HCT116 (cell line): Measurements from ENCODE around the gene RASAL2. TPM values are rescaled to one million over a fixed set of nuclear protein-coding genes. Genes with fewer than 3 reads are reported as not detected.

Experiments
- ATAC-seq: fragments of 200-7000 bp; cut with Tn5 transposase; 2 replicates; pipeline ENCODE4 v1.9.1; 2020; ENCODE audit warnings: mild to moderate bottlenecking, moderate library complexity
- BruUV-seq: library from RNA; stranded (reverse); fragments of 400-500 nt; replicated peaks from 2 replicates; lab custom pipeline; 2021; lab: Mats Ljungman, UMichigan
- CTCF ChIA-PET: fragments of 300-600 bp; sonication (Branson Sonifier 250); formaldehyde crosslinking; loops from one replicate; lab custom pipeline; 2021; ENCODE audit warnings: antibody characterized with exemption; lab: Charles Lee
- POLR2A ChIA-PET: fragments of 300-600, 350-600 bp; sonication (Branson Sonifier 250); formaldehyde crosslinking; loops from one replicate; lab custom pipeline; 2021; ENCODE audit warnings: antibody characterized with exemption; lab: Charles Lee
- RAD21 ChIA-PET, 2 experiments: fragments of 300-600 bp; sonication (Branson Sonifier 250); formaldehyde crosslinking; loops; one replicate each; lab custom pipeline; 2023; ENCODE audit warnings: low total read pairs in 2 of 2; ENCODE audit not compliant: uncharacterized antibody in 2 of 2, unreplicated experiment in 2 of 2, low non-redundant PET in 1 of 2; lab: Charles Lee
- DNase-seq: peaks from one replicate; pipeline ENCODE4 v3.0.0-alpha.2; 2010; ENCODE audit warnings: low read depth, low spot score
- H2AFZ ChIP-seq: fragments of 200-600 bp; shearing (Covaris generic), sonication (generic); 2 replicates; pipeline ENCODE4 v1.6.1; 2017; ENCODE audit warnings: low read depth, mixed run types, mixed read lengths, antibody characterized with exemption, low read length; ENCODE audit not compliant: poor library complexity, severe bottlenecking
- H3K27ac ChIP-seq: 2 replicates; pipeline ENCODE4 v1.5.1; 2012; ENCODE audit warnings: low read depth, low read length
- H3K27me3 ChIP-seq: fragments of 200-600 bp; sonication (generic); 2 replicates; pipeline ENCODE4 v1.6.1; 2016; ENCODE audit warnings: mixed run types, low read length, mixed read lengths; ENCODE audit not compliant: insufficient read depth
- H3K36me3 ChIP-seq, 2 experiments: fragments of 200-500 bp in 1 of 2; fragments of 200-600 bp in 1 of 2; sonication (Bioruptor generic) in 1 of 2; sonication (generic) in 1 of 2; 2 replicates each; pipeline versions ENCODE4 v1.5.1 to v1.6.1; 2014 to 2016; ENCODE audit warnings: low read length in 2 of 2, inconsistent platforms in 1 of 2, mixed read lengths in 1 of 2, mixed run types in 1 of 2; ENCODE audit not compliant: insufficient read depth in 2 of 2, control insufficient read depth in 1 of 2
- H3K4me1 ChIP-seq, 2 experiments: fragments of 200-600 bp in 1 of 2; sonication (generic) in 1 of 2; 2 replicates each; pipeline versions ENCODE4 v1.5.1 to v1.6.1; 2012 to 2017; ENCODE audit warnings: low read length in 2 of 2, inconsistent platforms in 1 of 2, mild to moderate bottlenecking in 1 of 2, mixed read lengths in 1 of 2, mixed run types in 1 of 2, moderate library complexity in 1 of 2; ENCODE audit not compliant: insufficient read depth in 2 of 2, control insufficient read depth in 1 of 2
- H3K4me2 ChIP-seq: fragments of 200-600 bp; sonication (generic); 2 replicates; pipeline ENCODE4 v1.6.1; 2017; ENCODE audit warnings: mixed run types, low read length, mixed read lengths
- H3K4me3 ChIP-seq, 2 experiments: fragments of 200-600 bp in 1 of 2; sonication (generic) in 1 of 2; replicated peaks in 1 of 2; 2 replicates each; pipeline ENCODE4 v1.5.1; 2011 to 2016; ENCODE audit warnings: low read length in 2 of 2, control low read depth in 1 of 2, low read depth in 1 of 2, mild to moderate bottlenecking in 1 of 2, mixed read lengths in 1 of 2, mixed run types in 1 of 2
- H3K79me2 ChIP-seq: fragments of 200-600 bp; sonication (generic); 2 replicates; pipeline ENCODE4 v1.6.1; 2017; ENCODE audit warnings: mild to moderate bottlenecking, mixed run types, low read length, moderate library complexity, mixed read lengths; ENCODE audit not compliant: insufficient read depth
- H3K9ac ChIP-seq: fragments of 200-600 bp; sonication (generic); 2 replicates; pipeline ENCODE4 v1.6.1; 2016; ENCODE audit warnings: low read length, mixed read lengths
- H3K9me2 ChIP-seq: fragments of 200-600 bp; sonication (generic), shearing (Covaris generic); 2 replicates; pipeline ENCODE4 v1.6.1; 2017; ENCODE audit warnings: mixed run types, mild to moderate bottlenecking, moderate library complexity; ENCODE audit not compliant: insufficient read depth
- H3K9me3 ChIP-seq, 2 experiments: fragments of 200-500 bp in 1 of 2; fragments of 200-600 bp in 1 of 2; sonication (Bioruptor generic) in 1 of 2; sonication (generic) in 1 of 2; 2 replicates each; pipeline ENCODE4 v1.6.1; 2014 to 2017; ENCODE audit warnings: low read length in 2 of 2, mixed read lengths in 2 of 2, inconsistent platforms in 1 of 2, low read depth in 1 of 2, mild to moderate bottlenecking in 1 of 2, mixed run types in 1 of 2, moderate library complexity in 1 of 2; ENCODE audit not compliant: control insufficient read depth in 1 of 2, insufficient read depth in 1 of 2
- H4K20me1 ChIP-seq: fragments of 200-600 bp; sonication (generic), shearing (Covaris generic); 2 replicates; pipeline ENCODE4 v1.6.1; 2017; ENCODE audit warnings: mixed run types, mild to moderate bottlenecking, moderate library complexity; ENCODE audit not compliant: insufficient read depth
- CBX3 ChIP-seq: IDR thresholded peaks from 2 replicates; pipeline ENCODE4 v1.6.1; 2012; ENCODE audit warnings: low read depth
- EZH2phosphoT487 ChIP-seq: fragments of 200-600 bp; IDR thresholded peaks from 2 replicates; pipeline ENCODE4 v1.6.1; 2018; ENCODE audit warnings: antibody characterized with exemption, borderline replicate concordance
- FOSL1 ChIP-seq: IDR thresholded peaks from 2 replicates; pipeline ENCODE4 v1.6.1; 2012; ENCODE audit warnings: low read depth
- JUND ChIP-seq: IDR thresholded peaks from 2 replicates; pipeline ENCODE4 v1.6.1; 2012
- REST ChIP-seq: IDR thresholded peaks from 2 replicates; pipeline ENCODE4 v1.6.1; 2012; ENCODE audit warnings: low read depth
- SIN3A ChIP-seq: IDR thresholded peaks from 2 replicates; pipeline ENCODE4 v1.6.1; 2012; ENCODE audit warnings: low read depth
- SRF ChIP-seq: IDR thresholded peaks from 2 replicates; pipeline ENCODE4 v1.6.1; 2012; ENCODE audit warnings: low read depth
- YY1 ChIP-seq: IDR thresholded peaks from 2 replicates; pipeline ENCODE4 v1.6.1; 2011; ENCODE audit warnings: low read length, low read depth, moderate library complexity, mild to moderate bottlenecking; ENCODE audit not compliant: insufficient replicate concordance; ENCODE audit errors: extremely low read depth
- ZFX ChIP-seq: fragments of 450-650 bp; IDR thresholded peaks from 2 replicates; pipeline ENCODE4 v1.6.1; 2017
- intact Hi-C: fragments of 100-400 bp; cut with micrococcal nuclease; formaldehyde crosslinking; loops from 2 replicates; pipeline ENCODE4 v1.10.0; 2022
- total RNA-seq: library from RNA; stranded (reverse); gene quantifications from one replicate; pipeline ENCODE4 v1.2.1, GENCODE V29; 2021; ENCODE audit not compliant: unreplicated experiment

Gene RASAL2
- total RNA-seq, 1 experiment from 2014 or later: 11.7 TPM

- no peak overlapping the region for H3K9ac ChIP-seq
- H3K36me3 ChIP-seq: no peaks in the 10 kb centered on the region
- ChIA-PET POLR2A (no interaction called here), CTCF (interaction anchor here (1.3 kb wide), 1 partner anchor 13 kb away, joined by 5 read pairs; no protein-coding TSS in a partner anchor), RAD21 (no interaction called here)
- ATAC-seq: no peak
- H3K27ac ChIP-seq: no peak overlapping the region
- H3K9me2 ChIP-seq: no peaks in the 10 kb centered on the region
- no peak overlapping the region for H3K4me3 ChIP-seq
- BruUV-seq: no TSS peak
- no peaks in the 10 kb centered on the region for H3K4me1 ChIP-seq
- no peak overlapping the region for H3K4me2 ChIP-seq
- H2AFZ ChIP-seq: no peak overlapping the region
- TF ChIP-seq JUND: no peak
- no peak for TF ChIP-seq EZH2phosphoT487
- no peak for TF ChIP-seq YY1
- no peak for DNase-seq
- intact Hi-C loops: no loop called here
- H4K20me1 ChIP-seq: no peaks in the 10 kb centered on the region
- no peaks in the 10 kb centered on the region for H3K9me3 ChIP-seq
- H3K79me2 ChIP-seq: no peaks in the 10 kb centered on the region
- H3K27me3 ChIP-seq: no peaks in the 10 kb centered on the region
These were observed 392.5 kb downstream of the RASAL2 start for GRCh38 chr1:178486100-178487069.

GRCh38 chr1:178487070-178487615, 393.2 kb downstream of the RASAL2 start:
- Histone ChIP-seq H3K79me2 (no peaks in the 10 kb centered on the region), H3K4me1 (no peaks in the 10 kb centered on the region), H4K20me1 (no peaks in the 10 kb centered on the region), H3K4me2 (no peak overlapping the region), H2AFZ (no peak overlapping the region), H3K9ac (no peak overlapping the region), H3K4me3 (no peak overlapping the region), H3K9me2 (no peaks in the 10 kb centered on the region), H3K36me3 (no peaks in the 10 kb centered on the region), H3K27me3 (no peaks in the 10 kb centered on the region), H3K27ac (no peak overlapping the region), H3K9me3 (no peaks in the 10 kb centered on the region)
- ATAC-seq (no peak), DNase-seq (no peak)
- BruUV-seq: no TSS peak
- ChIA-PET RAD21 (no interaction called here), CTCF (interaction anchor here (1.3 kb wide), 1 partner anchor 12 kb away, joined by 5 read pairs; no protein-coding TSS in a partner anchor), POLR2A (no interaction called here)
- TF ChIP-seq REST (no peak), SRF (no peak), SIN3A (no peak), CBX3 (no peak), FOSL1 (no peak), ZFX (no peak), YY1 (no peak)
- intact Hi-C loops: no loop called here
